OCI-M2 (cell line): Measurements from ENCODE around the gene GRIN2D.
A peak's percentile ranks its signal among the peaks of the same experiment; 100 is the strongest.

Source experiments
- DNase-seq: peaks from one replicate; lab custom pipeline; 2025; ENCODE audit not compliant: unreplicated experiment; lab: John Stamatoyannopoulos, UW

The GRIN2D gene

DNA sequence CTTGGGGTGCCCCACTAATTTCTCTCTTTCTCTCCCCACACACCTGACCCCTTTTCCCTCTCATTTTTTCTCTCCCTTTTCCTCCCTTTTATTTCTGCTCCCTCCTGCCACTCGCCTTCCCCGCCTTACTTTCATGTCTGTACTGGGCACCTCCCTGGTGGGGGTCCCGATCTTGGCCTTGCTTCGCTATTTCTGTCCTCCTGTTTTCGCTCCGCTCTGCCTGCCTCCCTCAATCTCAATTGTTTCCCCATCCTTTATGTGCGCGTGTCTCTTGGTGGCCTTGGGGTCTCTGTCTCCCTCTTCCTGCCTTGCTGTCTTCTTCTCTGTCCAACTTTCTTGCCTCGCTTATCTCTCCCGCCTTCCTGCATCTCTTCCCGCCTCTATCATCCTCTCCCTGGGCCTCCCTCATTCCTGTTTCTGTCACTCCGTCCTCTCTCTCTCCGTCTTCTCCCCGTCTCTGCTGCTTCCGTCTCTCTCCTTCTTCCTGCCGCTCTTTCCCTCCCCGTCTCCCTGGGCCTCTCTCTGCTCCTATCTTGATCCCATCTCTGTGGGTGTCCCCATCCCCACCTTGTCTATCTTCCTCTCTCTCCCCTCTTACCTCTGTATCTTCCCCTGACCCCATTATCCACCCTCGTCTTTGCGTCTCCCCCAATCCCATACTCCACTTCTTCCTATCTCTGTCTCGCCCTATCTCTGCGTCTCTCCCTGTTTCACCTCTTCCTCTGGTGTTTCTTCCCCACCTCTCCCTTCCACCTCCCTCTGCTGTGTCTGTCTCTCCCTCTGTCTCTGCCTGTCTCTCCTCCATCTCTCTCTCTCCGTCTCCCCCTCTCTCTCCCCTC, 4.0 kb downstream of the GRIN2D start:
- DNase-seq, result no peak

DNA sequence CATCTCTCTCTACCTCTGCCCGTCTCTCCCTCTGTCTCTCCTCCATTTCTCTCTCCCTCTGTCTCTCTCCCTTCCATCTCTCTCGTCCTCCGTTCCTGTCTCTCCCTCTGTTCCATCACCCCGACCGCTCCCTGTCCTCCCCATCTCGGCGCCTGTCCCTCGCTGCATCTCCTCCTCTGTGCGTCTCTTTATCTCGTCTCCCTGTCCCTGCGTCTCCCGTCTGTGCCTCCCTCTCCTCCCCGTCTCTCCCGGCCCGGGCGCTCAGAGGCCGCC, 4.6 kb downstream of the GRIN2D start:
- no peak for DNase-seq

DNA sequence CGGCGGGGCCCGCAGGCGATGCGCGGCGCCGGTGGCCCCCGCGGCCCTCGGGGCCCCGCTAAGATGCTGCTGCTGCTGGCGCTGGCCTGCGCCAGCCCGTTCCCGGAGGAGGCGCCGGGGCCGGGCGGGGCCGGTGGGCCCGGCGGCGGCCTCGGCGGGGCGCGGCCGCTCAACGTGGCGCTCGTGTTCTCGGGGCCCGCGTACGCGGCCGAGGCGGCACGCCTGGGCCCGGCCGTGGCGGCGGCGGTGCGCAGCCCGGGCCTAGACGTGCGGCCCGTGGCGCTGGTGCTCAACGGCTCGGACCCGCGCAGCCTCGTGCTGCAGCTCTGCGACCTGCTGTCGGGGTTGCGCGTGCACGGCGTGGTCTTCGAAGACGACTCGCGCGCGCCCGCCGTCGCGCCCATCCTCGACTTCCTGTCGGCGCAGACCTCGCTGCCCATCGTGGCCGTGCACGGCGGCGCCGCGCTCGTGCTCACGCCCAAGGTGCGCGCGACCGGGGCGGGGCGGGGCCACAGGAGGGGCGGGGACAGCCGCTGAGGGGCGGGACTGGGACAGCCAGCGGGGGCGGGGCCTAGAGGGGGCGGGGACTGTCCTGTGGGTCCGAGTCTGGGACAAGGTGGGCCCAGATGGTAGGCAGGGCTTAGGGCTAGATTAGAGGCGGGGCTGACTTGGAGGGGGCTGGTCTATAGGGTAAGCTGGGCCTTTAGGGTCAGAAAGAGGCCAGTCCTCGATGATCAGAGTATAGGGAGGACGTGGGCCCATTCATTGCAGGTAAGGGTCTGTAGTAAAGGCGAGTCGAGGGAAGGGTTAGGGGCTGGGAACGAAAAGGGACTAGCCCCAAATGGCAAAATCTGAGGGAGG, 5.1 kb downstream of the GRIN2D start:
- DNase-seq, result peak; percentile 89

GRCh38 chr19:48400018-48400742, 6.7 kb downstream of the GRIN2D start:
- DNase-seq, result no peak

- DNase-seq, result no peak
Observed at GRCh38 chr19:48401287-48401686, 7.8 kb downstream of the GRIN2D start.

DNA sequence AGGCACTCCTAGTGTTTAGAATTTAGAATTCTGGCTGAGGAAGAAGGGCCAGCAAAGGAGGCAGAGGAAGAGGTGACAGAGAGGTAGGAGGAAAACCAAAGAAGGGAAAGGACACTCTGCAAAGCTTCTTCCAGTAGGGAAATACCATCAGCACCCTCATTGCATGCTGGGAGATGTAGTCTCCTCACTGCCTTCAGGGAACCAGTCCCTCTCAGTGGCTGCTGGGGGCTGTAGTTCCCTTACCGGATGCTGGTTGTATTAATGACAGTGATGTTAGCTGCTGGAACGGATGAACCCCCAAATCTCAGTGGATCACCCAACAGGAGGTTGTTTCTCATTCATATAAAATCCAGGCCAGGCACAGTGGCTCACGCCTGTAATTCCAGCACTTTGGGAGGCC, 10.1 kb downstream of the GRIN2D start:
- DNase-seq, result no peak

DNA sequence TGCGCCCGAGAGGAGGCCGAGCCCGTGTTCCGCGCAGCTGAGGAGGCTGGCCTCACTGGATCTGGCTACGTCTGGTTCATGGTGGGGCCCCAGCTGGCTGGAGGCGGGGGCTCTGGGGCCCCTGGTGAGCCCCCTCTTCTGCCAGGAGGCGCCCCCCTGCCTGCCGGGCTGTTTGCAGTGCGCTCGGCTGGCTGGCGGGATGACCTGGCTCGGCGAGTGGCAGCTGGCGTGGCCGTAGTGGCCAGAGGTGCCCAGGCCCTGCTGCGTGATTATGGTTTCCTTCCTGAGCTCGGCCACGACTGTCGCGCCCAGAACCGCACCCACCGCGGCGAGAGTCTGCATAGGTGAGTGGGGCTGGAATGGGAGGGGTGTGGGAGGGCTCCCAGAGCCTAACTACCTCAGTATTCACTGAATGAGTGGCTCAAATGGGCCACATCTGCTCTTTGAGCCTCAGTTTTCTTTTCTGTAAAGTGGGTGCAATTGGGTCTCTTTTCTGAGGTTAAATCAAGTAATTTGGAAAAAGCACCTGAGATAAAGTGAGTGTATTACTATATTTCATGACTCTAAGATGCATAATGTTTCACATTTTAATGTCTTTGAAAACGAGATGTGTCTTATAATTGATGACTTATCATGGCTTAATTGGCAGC, 11.7 kb downstream of the GRIN2D start:
- DNase-seq, result no peak

DNA sequence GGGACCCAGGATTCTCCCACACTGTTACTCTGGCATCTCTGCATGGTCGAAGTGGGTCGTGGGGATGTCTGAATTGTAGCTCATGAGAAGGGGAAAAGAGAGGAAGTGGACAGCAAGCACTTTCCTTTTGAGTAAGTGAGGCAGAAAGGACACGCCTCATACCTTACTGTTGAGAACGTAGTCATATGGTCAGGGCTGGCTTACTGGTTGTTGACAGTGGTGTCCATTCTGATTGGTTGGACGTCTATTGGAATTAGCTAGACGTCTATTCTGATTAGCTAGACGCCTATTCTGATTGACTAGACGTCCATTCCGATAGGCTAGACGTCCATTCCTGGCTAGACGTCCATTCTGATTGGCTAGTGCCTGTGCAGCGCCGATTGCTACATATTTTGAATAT, 12.4 kb downstream of the GRIN2D start:
- DNase-seq, result no peak

DNA sequence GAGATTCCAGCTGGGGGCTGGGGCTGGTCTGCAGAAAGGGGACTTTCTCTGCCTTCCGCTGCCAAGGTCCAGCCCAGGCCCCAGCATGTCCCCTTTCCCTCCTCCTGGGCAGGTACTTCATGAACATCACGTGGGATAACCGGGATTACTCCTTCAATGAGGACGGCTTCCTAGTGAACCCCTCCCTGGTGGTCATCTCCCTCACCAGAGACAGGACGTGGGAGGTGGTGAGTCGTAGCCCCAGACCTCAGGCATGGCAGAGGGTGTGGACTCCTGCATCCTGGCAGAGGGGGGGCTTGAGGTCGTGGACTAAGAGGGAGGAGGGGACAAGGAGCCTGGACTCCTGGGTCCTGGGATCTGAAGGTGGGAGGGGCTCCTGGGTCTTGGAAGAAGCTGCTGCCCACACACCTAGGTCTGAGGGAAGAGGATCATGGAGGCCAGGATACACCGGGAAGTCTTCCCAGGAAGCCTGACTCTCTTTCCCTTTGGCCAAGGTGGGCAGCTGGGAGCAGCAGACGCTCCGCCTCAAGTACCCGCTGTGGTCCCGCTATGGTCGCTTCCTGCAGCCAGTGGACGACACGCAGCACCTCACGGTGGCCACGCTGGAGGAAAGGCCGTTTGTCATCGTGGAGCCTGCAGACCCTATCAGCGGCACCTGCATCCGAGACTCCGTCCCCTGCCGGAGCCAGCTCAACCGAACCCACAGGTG, 20.6 kb downstream of the GRIN2D start:
- DNase-seq, result no peak

DNA sequence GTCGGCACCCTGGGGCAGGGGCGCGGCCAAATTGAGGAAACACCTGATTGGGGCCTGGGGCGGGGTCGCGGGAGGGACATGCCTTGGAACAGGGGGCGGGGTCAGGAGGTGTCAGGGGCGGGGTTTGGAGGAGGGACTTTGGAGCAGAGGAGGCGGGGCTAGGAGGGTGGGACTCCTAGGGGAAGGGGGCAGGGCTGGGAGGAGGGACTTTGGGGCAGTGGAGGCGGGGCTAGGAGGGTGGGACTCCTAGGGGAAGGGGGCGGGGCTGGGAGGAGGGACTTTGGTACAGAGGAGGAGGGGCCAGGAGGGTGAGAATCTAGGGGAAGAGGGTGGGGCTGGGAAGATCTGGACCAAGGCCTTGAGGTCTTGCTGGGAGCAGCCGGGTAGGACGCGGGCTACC, 21.9 kb downstream of the GRIN2D start:
- no peak for DNase-seq

DNA sequence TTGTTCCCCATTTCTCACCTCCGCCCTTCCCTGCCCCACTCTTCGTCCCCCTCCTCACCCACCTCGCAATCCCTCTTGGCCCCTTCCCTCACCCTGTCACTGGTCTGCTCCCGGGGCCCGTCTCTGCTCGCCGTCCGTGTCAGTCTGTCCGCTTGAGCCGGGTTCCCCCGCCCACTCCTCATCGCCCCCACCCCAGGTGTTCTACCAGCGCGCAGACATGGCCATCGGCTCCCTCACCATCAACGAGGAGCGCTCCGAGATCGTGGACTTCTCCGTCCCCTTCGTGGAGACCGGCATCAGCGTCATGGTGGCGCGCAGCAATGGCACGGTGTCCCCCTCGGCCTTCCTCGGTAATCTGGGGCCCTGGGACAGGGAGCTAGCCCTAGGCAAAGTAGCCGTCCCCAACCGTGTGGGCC, 22.3 kb downstream of the GRIN2D start:
- DNase-seq, result no peak

- DNase-seq, result no peak
Observed at GRCh38 chr19:48417421-48417820, 24.0 kb downstream of the GRIN2D start.

DNA sequence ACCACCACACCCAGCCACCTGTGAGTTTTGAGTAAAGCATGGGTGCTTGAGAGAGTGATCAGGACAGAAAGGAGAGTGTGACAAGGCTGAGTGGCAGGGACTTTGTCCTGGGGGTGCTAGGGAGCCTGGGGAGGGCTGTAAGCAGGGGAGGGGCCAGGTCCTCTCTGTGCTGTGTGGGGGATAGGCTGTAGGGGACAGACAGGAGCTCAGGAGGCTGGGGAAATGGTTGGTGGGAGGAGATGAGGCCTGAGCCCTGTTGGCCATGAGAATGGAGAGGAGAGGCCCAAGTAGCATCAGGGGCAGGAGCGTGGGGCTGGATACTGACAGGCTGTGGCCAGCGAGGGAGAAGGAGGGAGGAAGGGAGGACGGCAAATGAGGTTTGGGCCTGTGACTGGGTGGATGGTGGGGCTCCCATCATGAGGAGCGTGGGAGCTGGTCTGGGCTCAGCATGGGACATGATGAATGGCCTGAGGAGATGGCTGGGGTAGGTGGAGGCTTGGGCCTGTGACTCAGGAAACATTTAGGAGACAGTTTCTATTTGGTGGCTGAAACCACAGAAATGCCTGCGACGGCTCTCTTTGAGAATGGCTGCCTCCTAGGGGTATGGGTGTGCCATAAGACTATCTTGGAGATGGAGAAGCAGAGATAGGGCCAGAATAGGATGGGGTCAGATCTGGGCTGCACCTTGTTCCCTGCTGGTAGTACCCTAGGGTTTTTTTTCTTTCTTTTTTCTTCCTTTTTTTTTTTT, 25.0 kb downstream of the GRIN2D start:
- no peak for DNase-seq

- no peak for DNase-seq
Observed at GRCh38 chr19:48419158-48419920, 25.9 kb downstream of the GRIN2D start.

- DNase-seq, result no peak
Observed at GRCh38 chr19:48421548-48421947, 28.1 kb downstream of the GRIN2D start.

GRCh38 chr19:48424694-48425219, 31.3 kb downstream of the GRIN2D start:
- DNase-seq, result no peak

GRCh38 chr19:48428670-48429069, 35.2 kb downstream of the GRIN2D start:
- no peak for DNase-seq

- no peak for DNase-seq
Observed at GRCh38 chr19:48433337-48433736, 39.9 kb downstream of the GRIN2D start.

GRCh38 chr19:48436586-48436985, 43.1 kb downstream of the GRIN2D start:
- no peak for DNase-seq
